ENCODE results near the gene ZNF516.

ZNF516 gene

GRCh38 chr18:76441002-76441667 lies 53.9 kb downstream of the ZNF516 start:
- DNase-seq: no peak

- no peak for DNase-seq
Observed at GRCh38 chr18:76437910-76438309, 57.1 kb downstream of the ZNF516 start.

- no peak for DNase-seq
Observed at GRCh38 chr18:76437011-76437410, 58.0 kb downstream of the ZNF516 start.

- DNase-seq: no peak
Observed at GRCh38 chr18:76436342-76436741, 58.7 kb downstream of the ZNF516 start.

DNA sequence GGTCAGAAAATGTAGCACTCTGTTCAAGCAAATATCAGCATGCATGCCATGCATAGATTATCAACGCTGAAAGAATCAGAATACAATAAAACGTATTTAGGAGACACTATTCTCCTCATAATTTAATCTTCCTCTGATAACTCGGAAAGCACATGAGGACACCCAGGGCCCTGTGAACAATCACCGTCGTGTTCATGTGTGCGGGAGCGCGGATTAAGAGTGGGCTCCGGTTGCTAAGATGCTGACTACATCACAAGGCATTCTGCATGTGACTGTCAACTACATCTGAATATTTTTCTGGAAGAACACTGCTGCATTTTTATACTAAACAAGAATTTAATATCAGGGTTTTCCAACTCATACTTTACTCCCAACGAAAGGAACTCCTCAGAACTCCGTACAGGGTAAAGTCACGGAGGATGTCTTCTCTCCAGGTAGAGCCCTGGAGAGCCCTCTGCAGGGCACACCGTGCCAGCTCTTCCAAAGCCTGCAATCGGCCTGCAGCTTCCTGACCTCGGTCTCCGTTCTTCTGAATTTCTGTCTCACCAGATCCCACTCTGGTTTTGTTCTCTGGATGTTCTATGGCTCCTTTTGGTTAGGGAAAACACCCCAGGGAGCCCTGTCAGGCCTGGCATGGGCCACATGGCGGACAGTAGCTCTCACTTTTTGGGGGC lies 59.6 kb downstream of the ZNF516 start:
- DNase-seq: no peak

DNA sequence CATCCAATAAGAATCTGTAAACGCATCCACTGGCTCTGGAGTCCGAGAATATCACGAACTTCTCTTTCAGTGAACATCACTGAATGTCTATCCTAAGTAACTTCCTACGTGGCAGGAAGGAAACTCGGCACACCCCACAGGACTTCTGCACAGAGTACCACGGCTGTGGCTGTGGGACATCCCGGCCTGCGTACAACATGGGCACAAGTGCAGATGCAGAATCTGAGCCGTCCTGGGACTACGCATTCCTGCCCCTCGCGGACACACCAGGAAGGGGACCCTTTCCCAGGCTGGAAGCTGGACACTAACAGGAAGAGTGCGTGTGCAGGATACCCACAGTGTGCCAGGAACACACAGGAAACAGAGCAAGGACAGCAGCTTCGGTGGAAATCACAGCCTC lies 60.6 kb downstream of the ZNF516 start:
- no peak for DNase-seq

- no peak for DNase-seq
Observed at GRCh38 chr18:76433788-76434187, 61.3 kb downstream of the ZNF516 start.

DNA sequence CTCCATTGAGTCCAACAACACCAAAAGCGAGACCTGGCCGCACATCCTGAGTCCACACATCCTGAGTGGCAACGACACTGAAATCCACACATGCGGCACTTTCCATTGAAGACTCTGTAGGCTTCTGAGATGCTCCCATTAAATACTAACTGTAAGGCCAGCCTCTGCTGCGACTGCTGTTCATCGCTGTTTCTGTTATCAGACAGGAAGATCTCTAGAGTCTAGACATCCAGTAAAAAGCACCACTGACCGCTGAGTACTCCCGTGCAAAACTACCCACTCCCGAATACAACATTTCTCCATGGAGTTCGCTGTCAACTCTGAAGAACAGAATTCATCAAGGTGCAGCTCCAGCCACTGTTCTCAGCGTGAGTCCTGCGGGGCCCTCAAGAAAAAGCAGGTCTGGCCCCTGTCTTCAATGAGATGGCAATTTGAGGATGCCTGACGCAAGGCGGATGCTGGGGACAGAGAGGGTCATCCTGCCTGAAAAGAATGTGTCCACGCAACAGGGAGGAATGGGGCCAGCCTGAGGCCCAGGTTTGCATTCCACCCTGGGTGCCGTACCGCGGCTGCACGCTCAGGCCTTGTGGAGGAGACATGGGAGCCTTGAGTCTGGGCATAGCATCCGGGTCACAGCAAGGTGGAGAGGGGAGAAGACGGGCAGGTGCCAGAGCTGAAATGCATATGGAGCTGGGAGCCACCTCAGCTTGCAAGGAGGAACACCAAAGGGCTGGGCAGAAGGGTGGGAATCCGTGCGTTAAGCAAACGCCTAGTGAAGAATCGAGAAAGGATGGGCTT lies 61.9 kb downstream of the ZNF516 start:
- no peak for DNase-seq

GRCh38 chr18:76432274-76432755 lies 62.7 kb downstream of the ZNF516 start:
- DNase-seq: no peak

DNA sequence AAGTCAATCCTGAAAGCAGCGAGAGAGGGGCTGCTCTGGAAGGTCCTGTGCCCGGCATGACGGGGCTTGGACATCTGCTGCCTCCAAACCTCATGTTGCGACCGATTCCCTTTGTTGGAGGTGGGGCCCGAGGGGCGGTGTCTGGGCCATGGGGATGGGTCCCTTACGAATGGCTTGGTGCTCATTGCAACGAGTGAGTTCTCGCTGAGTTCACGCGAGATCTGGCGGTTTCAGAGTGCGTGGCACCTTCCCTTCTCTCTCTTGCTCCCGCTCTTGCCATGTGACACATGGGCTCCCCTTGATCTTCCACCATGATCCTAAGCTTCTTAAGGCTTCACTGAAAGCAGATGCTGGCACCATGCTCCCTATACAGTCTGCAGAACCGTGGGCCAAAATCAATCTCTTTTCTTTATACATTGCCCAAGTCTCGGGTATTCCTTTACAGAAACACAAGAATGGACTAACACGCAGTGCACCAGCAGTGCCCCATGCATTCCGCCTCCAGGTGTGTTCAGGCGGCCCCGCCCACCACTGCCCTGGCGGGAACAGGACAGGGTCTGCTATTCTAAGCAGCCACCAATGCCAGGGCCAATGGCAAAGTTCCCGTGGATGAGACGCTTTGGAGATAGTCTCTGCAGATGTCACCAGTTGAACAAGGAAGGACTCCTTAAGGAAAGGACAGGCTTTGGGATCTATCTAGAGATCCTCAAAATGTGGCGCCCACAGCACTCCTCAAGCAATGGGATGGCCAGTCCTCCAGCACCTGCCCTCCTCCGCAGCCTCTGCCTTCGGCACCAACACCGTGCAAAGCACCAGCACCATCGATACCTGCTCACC lies 63.4 kb downstream of the ZNF516 start:
- no peak for DNase-seq

DNA sequence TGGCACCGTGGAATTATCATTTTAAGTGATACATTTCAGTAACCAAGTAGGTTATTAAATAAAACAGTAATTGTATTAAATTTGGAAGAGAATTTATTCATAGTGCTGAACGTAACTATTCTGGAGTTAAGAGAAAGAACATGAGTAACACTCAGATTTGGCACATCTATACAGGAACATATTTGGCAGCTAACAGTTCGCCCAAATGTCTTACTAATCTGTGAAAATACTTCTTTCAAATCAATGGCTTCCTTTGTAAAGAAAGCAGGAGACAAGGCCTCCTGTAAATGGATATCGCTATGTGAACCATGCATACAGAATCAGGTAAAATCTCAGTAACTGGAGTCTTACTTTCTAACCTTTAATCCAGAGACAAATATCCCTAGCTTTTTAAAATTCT lies 64.4 kb downstream of the ZNF516 start:
- DNase-seq: no peak

GRCh38 chr18:76429262-76430126 lies 65.5 kb downstream of the ZNF516 start:
- DNase-seq: no peak

DNA sequence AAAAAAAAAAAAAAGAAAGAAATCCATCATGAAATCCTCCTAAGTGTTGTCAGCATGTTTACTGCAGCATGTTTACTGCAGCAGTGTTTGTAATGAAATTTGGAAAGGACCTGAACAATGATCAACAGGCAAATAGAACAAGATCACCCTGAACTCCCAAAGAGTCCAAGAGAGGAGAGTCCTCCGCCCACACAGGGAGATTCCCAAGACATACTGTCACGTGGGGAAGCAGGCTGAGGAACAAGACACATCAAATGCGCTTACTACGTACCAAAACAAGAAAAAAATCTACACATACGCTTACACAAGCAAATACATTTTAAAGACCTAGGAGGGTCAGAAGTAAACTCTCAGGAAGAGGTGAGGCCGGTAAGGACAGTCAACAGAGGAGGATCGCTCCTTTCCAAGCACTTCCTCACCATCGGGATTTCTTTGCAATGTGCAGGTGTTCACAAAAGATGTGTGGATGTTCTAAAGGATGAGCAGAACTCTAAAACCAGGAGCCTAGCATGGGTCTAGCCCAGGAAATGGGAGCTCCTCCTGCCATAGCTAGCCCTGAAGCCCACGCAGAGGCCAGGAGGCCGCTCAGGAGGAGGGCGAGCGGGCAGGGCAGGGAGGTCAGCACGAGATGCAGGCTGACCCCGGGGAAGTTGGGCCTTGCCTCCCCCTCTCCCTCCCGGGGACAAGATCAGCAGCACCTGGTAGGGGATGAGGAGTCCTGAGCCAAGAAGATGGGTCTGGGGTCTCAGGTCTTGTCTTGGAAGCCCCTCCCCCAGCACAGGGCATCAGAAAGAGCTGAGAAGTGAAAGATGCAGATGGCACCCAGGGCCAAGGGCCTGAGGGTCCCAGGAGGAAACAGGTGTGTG lies 66.4 kb downstream of the ZNF516 start:
- no peak for DNase-seq

DNA sequence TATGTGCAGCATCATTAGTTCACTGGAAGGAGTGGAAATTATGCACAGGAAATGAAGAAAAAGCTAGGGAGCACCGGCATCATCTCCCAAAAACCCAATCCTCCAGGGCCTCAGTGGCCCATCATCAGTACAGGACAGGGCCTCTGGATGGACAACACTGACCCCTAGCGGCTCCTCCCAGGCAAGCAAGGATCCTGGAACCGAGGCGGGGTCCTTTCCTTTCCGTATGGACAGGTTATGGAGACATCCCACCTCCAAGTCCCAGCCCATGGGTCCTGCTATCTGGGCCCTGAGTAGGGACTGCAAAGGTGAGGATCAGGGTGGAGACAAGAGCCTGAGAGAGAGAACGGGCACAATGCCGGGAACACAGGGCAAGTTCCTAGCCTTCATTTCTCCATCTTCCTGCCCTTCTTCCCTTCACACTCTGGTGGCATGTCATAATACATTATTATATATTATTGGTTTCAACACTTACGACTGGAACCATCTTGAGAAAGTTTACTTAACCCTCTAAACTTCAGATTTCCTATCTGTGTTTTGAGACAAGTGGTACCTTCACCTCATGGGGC lies 68.2 kb downstream of the ZNF516 start:
- DNase-seq: no peak

DNA sequence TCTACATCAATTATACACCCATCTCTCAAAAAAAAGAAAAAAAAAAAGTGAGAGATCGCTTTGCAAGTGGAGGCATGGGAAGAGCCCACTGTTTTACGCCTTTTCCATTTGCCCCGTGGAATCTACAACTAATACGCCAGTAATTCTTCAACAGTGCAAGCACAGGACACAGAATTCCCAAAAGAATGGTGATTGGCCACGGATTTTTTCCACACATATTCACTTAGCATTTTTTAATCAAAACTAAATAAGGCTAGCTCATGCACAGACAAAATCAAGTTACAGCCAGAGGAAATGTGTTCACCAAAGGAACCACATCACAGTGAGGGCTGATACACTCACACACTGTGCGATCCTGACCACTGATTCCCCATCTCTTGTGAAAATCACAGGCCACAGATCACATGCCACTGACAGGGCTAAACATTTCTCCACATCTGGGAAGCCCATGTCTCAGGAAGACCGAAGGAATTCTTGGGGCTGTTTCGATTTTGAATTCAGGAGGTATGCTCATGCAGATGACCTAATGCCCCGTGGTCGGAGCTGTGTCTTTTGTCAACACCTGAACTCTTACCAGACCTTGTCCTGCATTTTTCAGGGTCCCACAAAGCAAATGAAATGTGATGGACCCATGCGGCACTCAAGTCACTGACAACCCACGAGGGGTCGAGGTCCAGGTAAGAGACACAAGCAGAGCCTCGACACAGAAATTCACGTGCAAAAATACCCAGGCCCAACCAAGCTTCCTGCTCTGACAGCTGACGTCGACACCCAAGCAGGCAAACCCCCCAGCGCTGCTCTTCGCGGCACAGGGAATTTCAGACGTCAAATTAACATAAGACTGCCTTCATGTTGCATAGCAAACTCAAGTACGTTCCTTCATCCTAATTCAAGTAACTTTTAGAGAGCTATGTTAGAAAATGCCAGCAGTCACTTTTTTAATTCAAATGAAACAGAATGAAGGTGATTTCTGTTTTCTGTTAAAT lies 69.6 kb downstream of the ZNF516 start:
- DNase-seq: no peak

GRCh38 chr18:76422838-76423237 lies 72.2 kb downstream of the ZNF516 start:
- no peak for DNase-seq

DNA sequence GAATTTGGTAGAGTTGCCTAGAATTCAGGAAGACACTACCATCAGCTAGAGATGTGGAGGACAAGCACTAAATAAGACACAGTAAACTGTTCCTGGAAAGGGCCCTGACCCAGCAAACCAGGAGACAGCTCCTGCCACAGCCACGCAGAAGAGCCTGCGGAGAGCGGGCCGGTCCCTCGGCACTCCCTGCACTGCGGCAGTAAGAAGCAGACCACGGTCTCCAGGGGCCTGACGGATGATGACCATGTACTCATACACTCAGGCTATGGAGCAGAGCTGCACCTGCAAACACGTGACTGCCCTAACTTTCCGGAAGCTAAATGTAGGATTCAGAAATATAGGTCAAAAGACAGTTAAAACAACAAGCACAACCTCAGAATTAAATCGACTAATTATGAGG lies 72.9 kb downstream of the ZNF516 start:
- DNase-seq: no peak

- DNase-seq: no peak
Observed at GRCh38 chr18:76421685-76422078, 73.4 kb downstream of the ZNF516 start.

Data from activated T-cell treated with anti-CD3 and anti-CD28 coated beads, Interleukin-2, amount 50 U/mL, for 1 hour (primary cell).